Smooth muscle cell (in vitro differentiated cells): ENCODE data around the gene GRPEL1. TPM values are rescaled to one million over a fixed set of nuclear protein-coding genes. Genes with fewer than 3 reads are reported as not detected.

Source experiments
- DNase-seq: peaks from one replicate; lab custom pipeline; 2025; ENCODE audit not compliant: unreplicated experiment; lab: John Stamatoyannopoulos, UW
- H2AFZ ChIP-seq: fragments of 200-600 bp; sonication (generic); 2 replicates; pipeline ENCODE4 v1.6.0; 2016; ENCODE audit warnings: antibody characterized with exemption, low read depth, mild to moderate bottlenecking
- H3F3A ChIP-seq: fragments of 200-600 bp; sonication (generic); 2 replicates; pipeline ENCODE4 v1.6.0; 2017; ENCODE audit warnings: antibody characterized with exemption, low read depth
- H3K27ac ChIP-seq: fragments of 200-600 bp; sonication (generic); 2 replicates; pipeline ENCODE4 v1.5.1; 2016; ENCODE audit warnings: low read depth, mild to moderate bottlenecking
- H3K27me3 ChIP-seq: fragments of 200-600 bp; sonication (generic); 2 replicates; pipeline ENCODE4 v1.6.1; 2016; ENCODE audit warnings: low read depth, mild to moderate bottlenecking
- H3K36me3 ChIP-seq: fragments of 200-600 bp; sonication (generic); 2 replicates; pipeline ENCODE4 v1.5.1; 2016; ENCODE audit warnings: low read depth
- H3K4me1 ChIP-seq: fragments of 200-600 bp; sonication (generic); 2 replicates; pipeline ENCODE4 v1.5.1; 2016; ENCODE audit warnings: low read depth
- H3K4me2 ChIP-seq: fragments of 200-600 bp; sonication (generic); 2 replicates; pipeline ENCODE4 v1.6.0; 2016; ENCODE audit warnings: mild to moderate bottlenecking
- H3K4me3 ChIP-seq: fragments of 200-600 bp; sonication (generic); 2 replicates; pipeline ENCODE4 v1.5.1; 2016; ENCODE audit warnings: mild to moderate bottlenecking
- H3K79me2 ChIP-seq: fragments of 200-600 bp; sonication (generic); 2 replicates; pipeline ENCODE4 v1.6.0; 2016; ENCODE audit warnings: low read depth, mild to moderate bottlenecking
- H3K9ac ChIP-seq: fragments of 200-600 bp; sonication (generic); 2 replicates; pipeline ENCODE4 v1.6.0; 2016; ENCODE audit warnings: low read depth
- H3K9me3 ChIP-seq: fragments of 200-600 bp; sonication (generic); replicated peaks from 2 replicates; pipeline ENCODE4 v1.5.1; 2016; ENCODE audit warnings: low read depth
- H4K20me1 ChIP-seq: fragments of 200-600 bp; sonication (generic); 2 replicates; pipeline ENCODE4 v1.6.0; 2016; ENCODE audit warnings: low read depth
- WGBS: methylation state at CpG from one replicate; pipeline ENCODE4 v1.1.7; 2016; ENCODE audit warnings: low lambda C conversion rate; 5-methylcytosine and 5-hydroxymethylcytosine counted together
- polyA plus RNA-seq: library from polyadenylated mRNA; unstranded; fragments of >200 nt; fragmentation: Nextera tagmentation; extraction: Ambion mirVana; gene quantifications from 2 replicates; pipeline ENCODE4 v1.2.1, GENCODE V29; 2016
- total RNA-seq: library from RNA; depleted of rRNA; stranded (reverse); fragments of >200 nt; gene quantifications from 2 replicates; pipeline ENCODE4 v1.2.3, GENCODE V29; 2014
- TF ChIP-seq, protein P1 (sequence below): fragments of 200-600 bp; sonication (generic); IDR thresholded peaks from 2 replicates; pipeline ENCODE4 v1.5.1; 2017; ENCODE audit warnings: borderline replicate concordance, mild to moderate bottlenecking, antibody characterized with exemption; ENCODE audit not compliant: insufficient read depth, poor library complexity, severe bottlenecking

The GRPEL1 gene
- total and polyA plus RNA-seq, 2 experiments from 2014 or later, result 18.6 to 40.6 TPM

DNA sequence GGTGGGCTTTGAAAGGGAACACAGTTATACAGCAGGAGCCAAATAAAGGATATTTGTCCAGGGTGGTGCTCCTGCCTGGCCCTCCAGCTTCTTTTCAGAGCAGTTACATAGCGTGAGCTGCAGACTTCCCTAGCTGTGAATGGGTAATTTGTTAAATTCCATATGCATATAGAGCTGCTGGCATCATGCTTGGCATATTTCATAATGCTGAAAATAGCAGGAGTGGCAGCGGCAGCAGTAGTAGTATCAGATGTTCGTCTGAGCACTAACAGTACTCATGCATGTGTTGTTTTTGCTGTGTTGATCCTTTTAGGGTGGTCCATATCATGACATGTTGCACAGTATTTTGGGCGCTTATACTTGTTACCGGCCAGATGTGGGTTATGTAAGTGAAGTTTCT lies 58.3 kb downstream of the GRPEL1 start:
- WGBS, result 96% methylated on average over 5 of the region's 5 CpGs
- Histone ChIP-seq H3F3A (peaks cover 3% of the 10 kb centered on the region), H3K9me3 (no peaks in the 10 kb centered on the region), H3K36me3 (no peaks in the 10 kb centered on the region), H3K27ac (no peak overlapping the region), H3K9ac (no peak overlapping the region), H3K4me1 (peaks cover 16% of the 10 kb centered on the region), H2AFZ (no peak overlapping the region), H3K27me3 (no peaks in the 10 kb centered on the region), H4K20me1 (no peaks in the 10 kb centered on the region), H3K79me2 (no peaks in the 10 kb centered on the region), H3K4me3 (no peak overlapping the region), H3K4me2 (no peak overlapping the region)
- DNase-seq, result no peak
- TF ChIP-seq, protein P1, sequence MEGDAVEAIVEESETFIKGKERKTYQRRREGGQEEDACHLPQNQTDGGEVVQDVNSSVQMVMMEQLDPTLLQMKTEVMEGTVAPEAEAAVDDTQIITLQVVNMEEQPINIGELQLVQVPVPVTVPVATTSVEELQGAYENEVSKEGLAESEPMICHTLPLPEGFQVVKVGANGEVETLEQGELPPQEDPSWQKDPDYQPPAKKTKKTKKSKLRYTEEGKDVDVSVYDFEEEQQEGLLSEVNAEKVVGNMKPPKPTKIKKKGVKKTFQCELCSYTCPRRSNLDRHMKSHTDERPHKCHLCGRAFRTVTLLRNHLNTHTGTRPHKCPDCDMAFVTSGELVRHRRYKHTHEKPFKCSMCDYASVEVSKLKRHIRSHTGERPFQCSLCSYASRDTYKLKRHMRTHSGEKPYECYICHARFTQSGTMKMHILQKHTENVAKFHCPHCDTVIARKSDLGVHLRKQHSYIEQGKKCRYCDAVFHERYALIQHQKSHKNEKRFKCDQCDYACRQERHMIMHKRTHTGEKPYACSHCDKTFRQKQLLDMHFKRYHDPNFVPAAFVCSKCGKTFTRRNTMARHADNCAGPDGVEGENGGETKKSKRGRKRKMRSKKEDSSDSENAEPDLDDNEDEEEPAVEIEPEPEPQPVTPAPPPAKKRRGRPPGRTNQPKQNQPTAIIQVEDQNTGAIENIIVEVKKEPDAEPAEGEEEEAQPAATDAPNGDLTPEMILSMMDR, result no peak

Other genes starting within 250 kb of the GRPEL1 start
- 24.4 and 31.6 TPM in 2 replicates for gene TBC1D14, start 158.2 kb downstream of the GRPEL1 start, total RNA-seq
- gene TBC1D14, start 158.2 kb downstream of the GRPEL1 start, polyA plus RNA-seq, result 13.0 and 20.9 TPM in 2 replicates
- 6.3 and 9.2 TPM in 2 replicates for gene TADA2B, start 24.7 kb downstream of the GRPEL1 start, total RNA-seq
- gene TADA2B, start 24.7 kb downstream of the GRPEL1 start, polyA plus RNA-seq, result 9.1 and 9.9 TPM in 2 replicates
- gene SORCS2, start 124.5 kb upstream of the GRPEL1 start, total RNA-seq, result 3.9 and 9.3 TPM in 2 replicates
- 5.2 and 5.9 TPM in 2 replicates for gene SORCS2, start 124.5 kb upstream of the GRPEL1 start, polyA plus RNA-seq